ENCODE results near the gene FCHSD2. TPM values are rescaled to one million over a fixed set of nuclear protein-coding genes. Genes with fewer than 3 reads are reported as not detected.
"Not testable (repeated sequence)": the region's sequence is repeated elsewhere in the genome, so short reads cannot be mapped to it uniquely, and the experiment has no call there.

The FCHSD2 gene
- total RNA-seq, 1 experiment from 2014 or later, result 9.8 TPM

DNA sequence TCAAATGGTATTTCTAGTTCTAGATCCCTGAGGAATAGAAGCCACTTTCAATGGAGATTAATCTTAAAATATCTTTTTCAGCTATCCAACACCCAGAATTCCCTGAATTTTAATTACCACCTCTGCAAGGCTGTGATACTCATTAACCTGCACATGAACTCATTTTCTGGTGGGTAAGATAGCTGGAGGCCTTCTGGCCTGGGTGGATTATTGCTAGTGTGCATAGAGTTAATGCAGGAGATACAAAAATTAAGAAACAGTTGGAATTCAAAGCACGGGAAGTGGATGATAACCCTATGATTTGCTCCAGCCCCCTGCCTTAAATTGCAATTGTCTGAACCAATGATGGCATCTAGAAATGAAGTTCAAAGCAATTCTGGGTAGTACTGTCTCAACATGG, 212.9 kb downstream of the FCHSD2 start:
- DNase-seq, result no peak
- Histone ChIP-seq H3K9me3 (replicated peaks) (no peaks in the 10 kb centered on the region), H3K36me3 (peaks cover 2% of the 10 kb centered on the region; the same call in 1 of the 2 replicates), H3K4me3 (no peak overlapping the region), H3K27ac (no peak overlapping the region), H3K27me3 (no peaks in the 10 kb centered on the region), H3K4me1 (peaks cover 6% of the 10 kb centered on the region)

GRCh38 chr11:72927380-72927779, 214.7 kb downstream of the FCHSD2 start:
- Histone ChIP-seq H3K27ac (no peak overlapping the region), H3K27me3 (no peaks in the 10 kb centered on the region), H3K4me3 (no peak overlapping the region), H3K36me3 (peaks cover 2% of the 10 kb centered on the region; the same call in 1 of the 2 replicates), H3K9me3 (replicated peaks) (no peaks in the 10 kb centered on the region; the same call in 1 of the 2 replicates), H3K4me1 (peaks cover 6% of the 10 kb centered on the region)
- no peak for DNase-seq

DNA sequence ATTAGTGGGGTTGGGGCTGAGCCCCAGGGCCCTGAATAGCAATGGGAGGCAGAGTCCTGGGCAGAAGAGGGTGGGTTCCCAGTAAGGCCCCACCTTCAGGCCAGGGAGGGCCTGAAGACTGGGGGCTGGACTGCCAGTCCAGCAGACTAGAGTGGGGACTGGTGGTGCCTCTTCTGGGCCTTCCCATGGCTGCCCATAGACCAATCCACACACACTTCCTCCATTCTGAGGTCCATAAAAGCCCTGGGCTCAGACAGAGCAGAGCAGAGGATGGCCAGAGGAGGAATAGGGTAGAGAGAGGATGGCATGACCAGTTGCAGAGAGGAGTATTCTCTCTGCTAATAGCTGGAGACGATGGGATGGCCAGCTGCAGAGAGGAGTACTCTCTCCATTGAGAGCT, 216.0 kb downstream of the FCHSD2 start:
- H3K27me3 ChIP-seq, result no peaks in the 10 kb centered on the region
- no peaks in the 10 kb centered on the region; the same call in 1 of the 2 replicates for H3K9me3 ChIP-seq (replicated peaks)
- DNase-seq, result no peak
- H3K27ac ChIP-seq, result no peak overlapping the region
- H3K4me1 ChIP-seq, result peaks cover 6% of the 10 kb centered on the region
- H3K4me3 ChIP-seq, result no peak overlapping the region
- H3K36me3 ChIP-seq, result peaks cover 2% of the 10 kb centered on the region; the same call in 1 of the 2 replicates

- no peak for DNase-seq
- H3K36me3 ChIP-seq, result peaks cover 2% of the 10 kb centered on the region; the same call in 1 of the 2 replicates
- H3K4me1 ChIP-seq, result peaks cover 6% of the 10 kb centered on the region
- H3K9me3 ChIP-seq (replicated peaks), result no peaks in the 10 kb centered on the region; the same call in 1 of the 2 replicates
- no peak overlapping the region for H3K27ac ChIP-seq
- H3K27me3 ChIP-seq, result no peaks in the 10 kb centered on the region
- H3K4me3 ChIP-seq, result no peak overlapping the region
Observed at GRCh38 chr11:72925656-72926055, 216.5 kb downstream of the FCHSD2 start.

DNA sequence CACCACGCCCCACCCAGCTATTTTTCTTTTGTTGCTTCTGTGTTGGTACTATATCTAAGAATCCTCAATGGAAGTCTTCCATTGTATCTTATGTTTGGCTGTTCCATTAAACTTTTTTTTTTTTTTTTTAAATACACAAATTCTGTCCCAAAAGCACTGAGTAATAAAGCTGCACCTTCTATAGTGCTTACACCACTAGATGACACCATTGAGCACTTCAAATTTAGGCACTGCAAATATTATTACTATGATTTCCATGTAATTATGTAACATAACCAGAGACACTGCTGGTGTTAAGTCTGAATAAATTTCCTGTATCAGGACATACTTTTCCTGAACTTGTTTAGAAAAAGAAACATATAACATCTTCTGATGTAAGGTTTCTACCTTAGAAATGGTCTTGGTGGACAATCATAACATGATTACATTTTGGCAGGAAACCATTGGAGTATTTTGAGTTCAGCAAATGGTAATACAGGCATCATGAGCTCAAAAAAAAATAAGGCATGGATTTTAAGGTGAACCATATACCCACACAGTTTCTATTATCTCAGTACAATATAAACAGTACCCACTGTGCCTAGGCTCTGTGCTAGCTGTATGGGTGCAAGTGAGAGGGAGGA, 217.4 kb downstream of the FCHSD2 start:
- H3K4me3 ChIP-seq, result no peak overlapping the region
- no peak overlapping the region for H3K27ac ChIP-seq
- peaks cover 2% of the 10 kb centered on the region; the same call in 1 of the 2 replicates for H3K36me3 ChIP-seq
- DNase-seq, result peak in 1 of 2 experiments; percentile 8
- no peaks in the 10 kb centered on the region; the same call in 1 of the 2 replicates for H3K9me3 ChIP-seq (replicated peaks)
- no peaks in the 10 kb centered on the region for H3K27me3 ChIP-seq
- H3K4me1 ChIP-seq, result no peaks in the 10 kb centered on the region

GRCh38 chr11:72921028-72921716, 220.9 kb downstream of the FCHSD2 start:
- DNase-seq, result no peak
- no peaks in the 10 kb centered on the region for H3K4me1 ChIP-seq
- peaks cover 2% of the 10 kb centered on the region; the same call in 1 of the 2 replicates for H3K36me3 ChIP-seq
- no peaks in the 10 kb centered on the region for H3K27me3 ChIP-seq
- no peak overlapping the region for H3K4me3 ChIP-seq
- H3K27ac ChIP-seq, result no peak overlapping the region
- no peaks in the 10 kb centered on the region; the same call in 1 of the 2 replicates for H3K9me3 ChIP-seq (replicated peaks)

DNA sequence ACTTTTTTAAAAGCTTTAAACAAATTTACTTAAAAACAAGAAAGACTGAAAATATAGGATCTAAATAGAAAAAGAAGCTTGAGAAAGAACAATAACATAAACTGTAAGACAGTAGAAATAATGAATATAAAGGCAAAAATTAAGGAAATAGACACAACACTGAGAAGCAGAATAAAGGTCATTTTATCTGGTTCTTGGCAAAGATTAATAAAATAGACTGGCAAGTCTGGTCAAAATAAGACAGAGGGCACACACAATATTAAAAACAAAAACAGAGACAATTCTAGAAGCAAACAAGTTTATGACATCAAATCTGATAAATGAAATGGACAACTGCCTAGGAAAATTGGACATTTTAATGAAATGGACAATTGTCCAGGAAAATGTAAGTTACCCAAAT, 222.1 kb downstream of the FCHSD2 start:
- no peaks in the 10 kb centered on the region for H3K27me3 ChIP-seq
- no peak overlapping the region for H3K27ac ChIP-seq
- peaks cover 2% of the 10 kb centered on the region; the same call in 1 of the 2 replicates for H3K36me3 ChIP-seq
- no peak for DNase-seq
- H3K4me1 ChIP-seq, result no peaks in the 10 kb centered on the region
- no peak overlapping the region for H3K4me3 ChIP-seq
- no peaks in the 10 kb centered on the region; the same call in 1 of the 2 replicates for H3K9me3 ChIP-seq (replicated peaks)

GRCh38 chr11:72918851-72919250, 223.3 kb downstream of the FCHSD2 start:
- no peak for DNase-seq
- H3K9me3 ChIP-seq (replicated peaks), result peaks cover 3% of the 10 kb centered on the region; the same call in 1 of the 2 replicates
- no peaks in the 10 kb centered on the region for H3K27me3 ChIP-seq
- no peak overlapping the region for H3K4me3 ChIP-seq
- H3K27ac ChIP-seq, result no peak overlapping the region
- H3K36me3 ChIP-seq, result no peaks in the 10 kb centered on the region
- no peaks in the 10 kb centered on the region for H3K4me1 ChIP-seq

DNA sequence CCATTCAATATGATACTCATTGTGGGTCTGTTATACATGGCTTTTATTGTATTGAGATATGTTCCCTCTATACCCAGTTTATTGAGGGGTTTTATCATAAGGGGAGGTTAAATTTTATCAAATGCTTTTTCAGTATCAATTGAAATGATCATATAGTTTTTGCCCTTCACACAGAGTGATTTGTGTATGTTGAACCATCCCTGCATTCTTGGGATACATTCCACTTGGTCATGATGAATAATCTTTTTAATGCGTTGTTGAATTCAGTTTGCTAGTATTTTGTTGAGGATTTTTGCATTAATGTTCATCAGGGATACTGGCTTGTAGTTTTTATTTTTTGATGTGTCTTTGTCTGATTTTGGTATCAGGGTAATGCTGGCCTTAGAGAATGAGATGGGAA, 229.9 kb downstream of the FCHSD2 start:
- H3K27ac ChIP-seq, result no peak overlapping the region
- no peaks in the 10 kb centered on the region for H3K27me3 ChIP-seq
- no peak for DNase-seq
- peaks cover 18% of the 10 kb centered on the region for H3K9me3 ChIP-seq (replicated peaks)
- H3K36me3 ChIP-seq, result no peaks in the 10 kb centered on the region
- no peaks in the 10 kb centered on the region for H3K4me1 ChIP-seq
- no peak overlapping the region for H3K4me3 ChIP-seq

- not testable (repeated sequence) for H3K4me1 ChIP-seq, H3K27ac ChIP-seq, H3K4me3 ChIP-seq, H3K27me3 ChIP-seq, H3K36me3 ChIP-seq
- peak in 1 of 2 experiments; percentile 2 for DNase-seq
- peaks cover 22% of the 10 kb centered on the region for H3K9me3 ChIP-seq (replicated peaks)
Observed at GRCh38 chr11:72909558-72910388, 232.3 kb downstream of the FCHSD2 start.

- H3K9me3 ChIP-seq (replicated peaks), result peaks cover 20% of the 10 kb centered on the region
- DNase-seq, result no peak
- H3K27ac ChIP-seq, result no peak overlapping the region
- no peaks in the 10 kb centered on the region for H3K36me3 ChIP-seq
- H3K4me3 ChIP-seq, result no peak overlapping the region
- no peaks in the 10 kb centered on the region for H3K27me3 ChIP-seq
- no peaks in the 10 kb centered on the region for H3K4me1 ChIP-seq
Observed at GRCh38 chr11:72908032-72908676, 234.0 kb downstream of the FCHSD2 start.

DNA sequence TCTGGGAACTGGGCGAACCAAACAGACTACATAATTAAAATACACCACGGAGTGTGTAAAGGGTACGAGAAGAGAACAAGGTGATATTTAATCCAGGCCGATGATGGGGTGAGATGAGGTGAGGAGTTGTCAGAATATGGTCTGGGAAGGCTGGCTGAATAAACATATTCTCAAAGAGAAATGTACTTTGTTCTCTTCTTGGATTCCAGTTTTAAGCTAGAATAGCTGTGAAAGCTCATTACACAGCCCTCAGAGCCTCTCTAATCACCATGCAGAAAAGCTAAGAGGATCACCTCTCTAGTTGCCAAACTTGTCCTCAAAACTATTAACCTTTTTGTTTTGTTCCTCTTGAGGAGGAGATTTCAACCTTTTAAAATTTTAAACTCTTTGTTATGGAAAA, 238.1 kb downstream of the FCHSD2 start:
- Histone ChIP-seq H3K36me3 (no peaks in the 10 kb centered on the region), H3K4me3 (no peak overlapping the region), H3K4me1 (no peaks in the 10 kb centered on the region), H3K27me3 (no peaks in the 10 kb centered on the region), H3K9me3 (replicated peaks) (peaks cover 11% of the 10 kb centered on the region; the same call in 1 of the 2 replicates), H3K27ac (no peak overlapping the region)
- DNase-seq, result no peak

DNA sequence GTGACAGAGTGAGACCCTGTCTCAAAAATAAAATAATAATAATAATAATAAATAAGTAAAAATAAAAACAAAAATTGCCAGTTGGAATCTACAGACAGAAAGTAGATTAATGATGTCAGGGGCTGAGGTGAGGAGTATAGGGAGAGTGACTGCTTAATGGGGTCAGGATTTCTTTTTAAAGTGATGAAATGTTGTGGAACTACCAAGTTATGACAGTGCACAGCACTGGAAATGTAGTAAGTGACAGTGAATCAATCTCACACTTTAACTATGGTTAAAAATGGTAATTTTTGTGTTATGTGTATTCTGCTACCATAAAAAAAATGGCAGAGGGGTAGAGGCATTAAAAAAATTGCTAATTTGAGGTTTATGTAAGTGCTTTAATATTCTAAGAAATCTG, 240.7 kb downstream of the FCHSD2 start:
- Histone ChIP-seq H3K4me3 (no peak overlapping the region), H3K36me3 (no peaks in the 10 kb centered on the region), H3K4me1 (no peaks in the 10 kb centered on the region), H3K9me3 (replicated peaks) (no peaks in the 10 kb centered on the region), H3K27ac (no peak overlapping the region), H3K27me3 (no peaks in the 10 kb centered on the region)
- DNase-seq, result no peak

DNA sequence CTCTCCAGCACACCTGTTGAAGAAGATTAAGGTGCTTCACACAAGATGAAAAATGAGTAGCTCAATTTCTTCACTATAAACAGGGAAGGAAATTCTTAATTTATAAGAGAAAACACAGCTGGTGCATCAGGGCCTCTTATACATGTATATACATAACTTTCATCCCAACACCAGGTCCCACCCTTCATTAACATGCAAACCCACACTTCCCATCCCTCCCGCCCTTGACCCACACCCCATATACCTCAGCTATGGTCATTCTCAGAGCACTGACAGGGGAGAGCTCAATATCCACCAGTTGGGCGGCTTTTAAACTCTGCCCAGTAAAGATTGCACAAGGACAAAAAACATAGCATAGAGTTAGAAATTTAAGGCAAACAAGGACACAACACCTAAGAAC, 242.1 kb downstream of the FCHSD2 start:
- no peaks in the 10 kb centered on the region for H3K9me3 ChIP-seq (replicated peaks)
- H3K27ac ChIP-seq, result no peak overlapping the region
- no peaks in the 10 kb centered on the region for H3K4me1 ChIP-seq
- no peak for DNase-seq
- H3K4me3 ChIP-seq, result no peak overlapping the region
- H3K27me3 ChIP-seq, result no peaks in the 10 kb centered on the region
- H3K36me3 ChIP-seq, result no peaks in the 10 kb centered on the region
